Tibial nerve (tissue), 4 donors: ENCODE results near the gene PSORS1C1.

Source experiments
- CTCF ChIP-seq, 5 experiments: fragments of 200-600 bp in 3 of 5; fragments of 450-650 bp in 2 of 5; sonication (generic) in 3 of 5; IDR thresholded peaks; one replicate each; pipeline ENCODE4 v1.5.1; 2016 to 2019; ENCODE audit warnings: antibody characterized with exemption in 5 of 5, mild to moderate bottlenecking in 3 of 5, moderate library complexity in 2 of 5
- EP300 ChIP-seq, 2 donors: sonication (generic); formaldehyde crosslinking; IDR thresholded peaks; one replicate each; pipeline ENCODE4 v1.6.1; 2017; ENCODE audit warnings: antibody characterized with exemption in 2 of 2, mild to moderate bottlenecking in 1 of 2
- POLR2A ChIP-seq, 2 donors: fragments of 450-650 bp; IDR thresholded peaks; one replicate each; pipeline ENCODE4 v1.6.1; 2017; ENCODE audit warnings: antibody characterized with exemption in 2 of 2, mild to moderate bottlenecking in 2 of 2, moderate library complexity in 2 of 2

- TF ChIP-seq POLR2A (IDR thresholded peaks at IDR 0.05) = no peak
- no peak for TF ChIP-seq CTCF (IDR thresholded peaks at IDR 0.05)
- no peak for TF ChIP-seq EP300 (IDR thresholded peaks at IDR 0.05)
Observed at GRCh38 chr6:31170987-31171671, 56.5 kb downstream of the PSORS1C1 start.
